GM15510 (cell line): Measurements from ENCODE around the gene FUOM.
A peak's percentile ranks its signal among the peaks of the same experiment; 100 is the strongest.

ENCODE experiments used
- POLR2A ChIP-seq: IDR thresholded peaks from 3 replicates; pipeline ENCODE4 v1.6.1; 2011; ENCODE audit warnings: borderline replicate concordance; ENCODE audit not compliant: insufficient read length; ENCODE audit errors: extremely low read depth

The FUOM gene

DNA sequence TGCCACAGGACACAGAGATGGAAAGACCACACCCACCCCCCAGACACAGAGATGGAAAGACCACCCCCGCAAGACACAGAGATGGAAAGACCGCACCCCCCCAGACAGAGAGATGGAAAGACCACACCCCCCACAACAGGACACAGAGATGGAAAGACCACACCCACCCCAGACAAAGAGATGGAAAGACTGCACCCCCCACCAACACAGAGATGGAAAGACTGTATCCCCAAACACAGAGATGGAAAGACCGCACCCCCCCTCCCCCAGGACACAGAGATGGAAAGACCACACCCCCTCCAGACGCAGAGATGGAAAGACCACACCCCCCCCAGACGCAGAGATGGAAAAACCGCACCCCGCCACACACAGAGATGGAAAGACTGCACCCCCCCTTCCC is 41.1 kb downstream of the FUOM start:
- TF ChIP-seq POLR2A = no peak

- no peak for TF ChIP-seq POLR2A
These were observed 41.6 kb downstream of the FUOM start for GRCh38 chr10:133316266-133316665.

- TF ChIP-seq POLR2A = no peak
These were observed 42.0 kb downstream of the FUOM start for GRCh38 chr10:133315847-133316246.

DNA sequence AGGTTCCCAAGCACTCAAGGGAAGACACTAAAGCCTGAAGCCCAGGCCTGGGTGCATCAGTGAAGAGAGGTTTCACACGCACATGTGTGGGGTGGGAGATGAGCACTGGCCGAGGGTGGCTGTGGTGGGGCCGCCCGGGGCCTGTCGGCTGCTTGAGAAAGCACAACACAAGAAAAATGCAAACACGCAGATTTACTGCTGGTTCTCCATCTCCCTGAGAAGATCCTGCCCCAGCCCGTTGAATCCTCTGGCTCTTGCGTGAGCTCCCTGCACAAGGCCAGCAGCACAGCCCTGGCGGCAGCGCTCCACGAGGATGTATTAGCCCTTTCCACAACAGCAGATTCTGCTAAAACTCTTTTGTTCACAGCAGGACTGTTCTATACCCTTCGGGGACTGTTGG is 42.9 kb downstream of the FUOM start:
- no peak for TF ChIP-seq POLR2A

DNA sequence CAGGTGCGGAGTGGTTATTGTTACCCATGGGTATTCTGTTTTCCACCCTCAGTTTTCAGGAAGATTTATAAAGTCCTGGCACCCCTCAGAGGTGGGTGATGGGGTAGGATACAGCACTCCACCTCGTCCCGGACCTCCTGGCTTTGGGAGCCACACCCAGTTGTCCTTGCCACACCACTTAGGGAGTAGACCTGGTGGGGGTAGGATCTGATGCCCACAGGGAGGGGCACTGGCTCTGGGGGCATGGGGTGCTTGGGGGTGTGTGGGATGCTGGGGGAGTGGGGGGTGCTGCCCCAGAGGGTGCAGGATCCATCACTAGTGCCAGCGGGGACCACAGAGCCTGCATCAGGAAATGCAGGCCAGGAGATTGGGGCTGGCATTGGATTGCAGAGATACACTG is 44.6 kb downstream of the FUOM start:
- no peak for TF ChIP-seq POLR2A

GRCh38 chr10:133312769-133313145 is 45.1 kb downstream of the FUOM start:
- no peak for TF ChIP-seq POLR2A

- TF ChIP-seq POLR2A = no peak
These were observed 45.6 kb downstream of the FUOM start for GRCh38 chr10:133312016-133312768.

- no peak for TF ChIP-seq POLR2A
These were observed 46.2 kb downstream of the FUOM start for GRCh38 chr10:133311570-133311969.

GRCh38 chr10:133310789-133311188 is 47.0 kb downstream of the FUOM start:
- no peak for TF ChIP-seq POLR2A

- no peak for TF ChIP-seq POLR2A
These were observed 47.4 kb downstream of the FUOM start for GRCh38 chr10:133310399-133310755.

DNA sequence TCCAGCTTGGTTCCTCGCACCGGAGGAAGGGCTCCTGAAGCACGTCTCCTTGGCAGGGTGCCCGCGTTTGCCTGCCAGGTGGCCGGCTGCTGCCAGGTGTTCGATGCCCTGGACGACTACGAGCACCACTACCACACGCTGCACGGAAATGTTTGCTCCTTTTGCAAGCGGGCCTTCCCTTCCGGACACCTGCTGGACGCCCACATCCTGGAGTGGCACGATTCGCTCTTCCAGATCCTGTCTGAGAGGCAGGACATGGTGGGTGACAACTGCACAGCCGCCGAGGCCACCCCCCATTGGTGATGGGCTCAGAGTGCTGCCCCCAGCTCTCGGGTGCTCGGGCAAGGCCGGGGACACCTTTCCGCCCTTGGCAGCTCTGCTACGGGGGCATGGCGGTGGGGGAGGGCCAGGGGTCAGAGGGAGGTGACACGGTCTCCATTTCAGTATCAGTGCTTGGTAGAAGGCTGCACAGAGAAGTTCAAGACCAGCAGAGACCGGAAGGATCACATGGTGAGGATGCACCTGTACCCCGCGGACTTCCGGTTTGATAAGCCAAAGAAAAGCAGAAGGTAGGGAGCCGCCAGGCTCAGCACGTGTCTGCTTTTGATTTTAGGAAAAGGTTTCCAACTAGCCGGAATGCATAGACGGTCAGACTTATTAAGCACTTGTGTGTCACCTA is 48.0 kb downstream of the FUOM start:
- TF ChIP-seq POLR2A = no peak

DNA sequence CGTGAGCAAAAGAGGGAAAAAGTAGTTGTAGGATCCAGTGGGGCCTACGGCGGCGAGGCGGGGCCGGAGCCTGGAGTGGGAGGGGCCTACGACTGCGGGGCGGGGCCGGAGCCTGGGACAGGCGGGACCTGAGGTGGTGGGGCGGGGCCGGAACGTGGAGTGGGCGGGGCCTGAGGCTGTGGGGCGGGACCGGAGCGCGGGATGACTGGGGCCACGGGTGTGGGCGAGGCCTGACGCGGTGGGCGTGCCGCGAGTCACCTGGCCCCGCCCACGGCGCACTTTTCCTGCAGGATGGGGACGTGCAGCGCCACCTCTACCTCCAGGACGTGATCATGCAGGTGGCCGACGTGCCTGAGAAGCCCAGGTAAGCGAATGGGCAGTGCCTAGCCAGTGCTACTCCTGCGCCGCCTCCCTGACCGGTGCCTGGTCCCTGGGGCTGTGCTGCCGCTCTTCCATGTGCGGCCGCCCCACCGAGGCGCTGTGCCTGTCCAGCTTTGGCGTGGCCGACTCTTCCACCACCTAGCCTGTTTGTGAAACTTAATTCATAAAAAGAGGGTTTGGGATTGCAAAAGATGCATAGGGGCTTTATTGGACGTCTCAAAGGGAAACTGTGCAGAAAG is 48.6 kb downstream of the FUOM start:
- no peak for TF ChIP-seq POLR2A

- peak; percentile 78 for TF ChIP-seq POLR2A
These were observed 49.3 kb downstream of the FUOM start, which contains the start of the genes TUBGCP2 and ZNF511 for GRCh38 chr10:133308421-133309099. TSS of gene TUBGCP2 (minus strand) at chr10:133308872. CDS start at chr10:133302941, 5,931 bp downstream. TSS of gene ZNF511 (plus strand) at chr10:133308914. CDS start at chr10:133308944, 30 bp downstream.

GRCh38 chr10:133307776-133308420 is 49.9 kb downstream of the FUOM start:
- TF ChIP-seq POLR2A = no peak
